ENCODE results near the gene HIGD1C. TPM values are rescaled to one million over a fixed set of nuclear protein-coding genes. Genes with fewer than 3 reads are reported as not detected.

Gene HIGD1C
- total RNA-seq, 1 donor from 2014 or later, result not detected

GRCh38 chr12:50918584-50919316 is 33.6 kb upstream of the HIGD1C start:
- intact Hi-C loops (cut with DNase I), result no loop called here
- Histone ChIP-seq H3K4me1 (peaks cover 19% of the 10 kb centered on the region), H3K27ac (no peak overlapping the region), H3K4me3 (no peak overlapping the region), H3K9me3 (peaks cover 4% of the 10 kb centered on the region), H3K36me3 (no peaks in the 10 kb centered on the region), H3K27me3 (no peaks in the 10 kb centered on the region)
- no peak for TF ChIP-seq CTCF (IDR thresholded peaks at IDR 0.05)
- no peak for TF ChIP-seq POLR2AphosphoS5 (IDR thresholded peaks at IDR 0.05; ENCODE audit: insufficient read depth in 1 of 2, low read depth in 1 of 2)
- TF ChIP-seq POLR2A (IDR thresholded peaks at IDR 0.05), result no peak
- no peak for DNase-seq (ENCODE audit: extremely low spot score in 2 of 2)

DNA sequence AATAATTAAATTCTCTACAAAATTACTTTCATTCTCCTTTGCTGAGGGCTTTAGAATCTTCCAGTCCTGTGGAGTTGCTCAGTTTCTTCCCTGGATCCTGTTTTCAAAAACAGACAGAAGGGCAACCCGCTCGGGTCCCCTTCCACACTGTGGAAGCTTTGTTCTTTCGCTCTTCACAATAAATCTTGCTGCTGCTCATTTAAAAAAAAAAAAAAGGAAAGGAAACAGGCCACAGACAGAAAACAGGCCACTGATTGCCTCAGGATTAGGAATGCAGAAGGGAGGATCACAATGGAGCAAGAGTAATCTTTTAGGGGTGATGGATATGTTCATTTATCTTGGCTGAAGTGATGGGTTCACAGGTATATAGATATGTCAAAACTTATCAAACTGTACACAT is 29.5 kb upstream of the HIGD1C start:
- no peaks in the 10 kb centered on the region for H3K27me3 ChIP-seq
- DNase-seq (ENCODE audit: extremely low spot score in 2 of 2), result peak in 1 of 2 donors; percentile 65
- TF ChIP-seq POLR2AphosphoS5 (IDR thresholded peaks at IDR 0.05; ENCODE audit: insufficient read depth in 1 of 2, low read depth in 1 of 2) (peak in 1 of 2 donors; percentile 87), CTCF (IDR thresholded peaks at IDR 0.05) (no peak)
- H3K4me3 ChIP-seq, result peak overlapping the region in 1 of 2 donors; percentile 68
- H3K9me3 ChIP-seq, result no peaks in the 10 kb centered on the region
- intact Hi-C loops (cut with DNase I), result loop anchor here (10.0 kb wide), 1 partner anchor 62 kb away; no protein-coding TSS in a partner anchor
- H3K27ac ChIP-seq, result peak overlapping the region; percentile 91
- H3K4me1 ChIP-seq, result peaks cover 22% of the 10 kb centered on the region
- H3K36me3 ChIP-seq, result no peaks in the 10 kb centered on the region

DNA sequence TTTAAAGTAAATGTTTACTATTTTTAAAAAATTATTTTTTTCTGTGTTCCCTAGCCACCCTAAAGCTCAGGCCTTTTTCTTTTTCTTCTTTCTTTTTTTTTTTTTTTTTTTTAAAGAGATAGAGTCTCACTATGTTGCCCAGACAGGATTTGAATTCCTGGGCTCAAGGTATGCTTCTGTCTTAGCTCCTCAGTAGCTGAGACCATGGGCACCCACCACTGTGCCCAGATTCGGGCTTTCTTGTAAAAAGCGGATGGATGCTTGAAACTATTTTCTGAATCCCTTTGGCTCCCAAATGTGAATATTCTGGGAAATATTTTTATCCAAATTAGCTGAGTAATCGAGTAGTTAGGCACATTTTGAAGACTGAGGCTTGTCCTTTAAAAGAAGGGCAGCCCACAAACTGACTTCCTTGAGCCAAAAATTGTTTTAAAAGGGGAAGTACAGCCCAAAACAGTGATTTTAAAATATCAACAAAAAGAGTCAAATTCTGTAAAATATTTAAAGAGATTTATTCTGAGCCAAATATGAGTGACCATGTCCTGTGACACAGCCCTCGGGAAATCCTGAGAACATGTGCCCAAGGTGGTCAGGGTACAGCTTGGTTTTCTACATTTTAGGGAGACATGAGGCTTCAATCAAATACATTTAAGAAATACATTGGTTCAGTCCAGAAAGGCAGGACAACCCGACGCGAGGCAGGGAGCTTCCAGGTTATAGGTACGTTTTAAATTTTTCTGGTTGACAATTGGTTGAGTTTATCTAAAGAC is 28.8 kb upstream of the HIGD1C start:
- no peaks in the 10 kb centered on the region for H3K9me3 ChIP-seq
- H3K4me1 ChIP-seq, result peaks cover 28% of the 10 kb centered on the region
- peak overlapping the region; percentile 91 for H3K27ac ChIP-seq
- intact Hi-C loops (cut with DNase I), result loop anchor here (10.0 kb wide), 1 partner anchor 61 kb away; no protein-coding TSS in a partner anchor
- peak in 1 of 2 donors; percentile 70 for DNase-seq (ENCODE audit: extremely low spot score in 2 of 2)
- no peaks in the 10 kb centered on the region for H3K36me3 ChIP-seq
- no peaks in the 10 kb centered on the region for H3K27me3 ChIP-seq
- H3K4me3 ChIP-seq, result peak overlapping the region; percentile 68 to 84
- TF ChIP-seq POLR2A (IDR thresholded peaks at IDR 0.05) (no peak), CTCF (IDR thresholded peaks at IDR 0.05) (no peak), POLR2AphosphoS5 (IDR thresholded peaks at IDR 0.05; ENCODE audit: insufficient read depth in 1 of 2, low read depth in 1 of 2) (no peak)

- peaks cover 33% of the 10 kb centered on the region for H3K4me1 ChIP-seq
- DNase-seq (ENCODE audit: extremely low spot score in 2 of 2), result no peak
- H3K27ac ChIP-seq, result peak overlapping the region; percentile 91
- TF ChIP-seq POLR2A (IDR thresholded peaks at IDR 0.05) (no peak), CTCF (IDR thresholded peaks at IDR 0.05) (no peak)
- H3K9me3 ChIP-seq, result no peaks in the 10 kb centered on the region
- no peaks in the 10 kb centered on the region for H3K36me3 ChIP-seq
- no peaks in the 10 kb centered on the region for H3K27me3 ChIP-seq
- peak overlapping the region; percentile 68 to 84 for H3K4me3 ChIP-seq
- intact Hi-C loops (cut with DNase I), result loop anchor here (10.0 kb wide), 1 partner anchor 61 kb away; no protein-coding TSS in a partner anchor
These were observed 28.3 kb upstream of the HIGD1C start for GRCh38 chr12:50924131-50924438.
